ENCODE data around the gene CDKN2B. TPM values are rescaled to one million over a fixed set of nuclear protein-coding genes. Genes with fewer than 3 reads are reported as not detected.

The CDKN2B gene
- total and polyA plus RNA-seq, 2 experiments from 2014 or later: 0.29 to 0.83 TPM

DNA sequence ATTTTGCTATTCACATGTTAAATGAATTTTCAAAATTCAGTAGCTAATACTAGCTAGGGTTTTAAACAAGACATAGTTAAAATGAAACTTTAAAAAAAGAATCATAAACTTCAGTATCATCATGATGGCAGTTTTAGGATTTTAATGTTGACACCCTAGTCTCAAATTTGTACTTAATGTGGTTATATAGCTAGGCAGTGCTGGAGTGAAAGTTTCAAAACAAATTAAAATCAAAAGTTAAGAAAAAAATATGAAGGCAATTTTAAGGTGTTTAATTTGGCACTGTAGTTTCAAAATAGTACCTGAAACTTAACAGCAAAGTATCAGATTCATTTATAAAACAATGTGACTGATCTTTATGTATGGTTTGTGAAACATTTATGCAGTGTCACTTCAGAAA lies 19.3 kb upstream of the CDKN2B start (continued):
- TF ChIP-seq, protein P1, sequence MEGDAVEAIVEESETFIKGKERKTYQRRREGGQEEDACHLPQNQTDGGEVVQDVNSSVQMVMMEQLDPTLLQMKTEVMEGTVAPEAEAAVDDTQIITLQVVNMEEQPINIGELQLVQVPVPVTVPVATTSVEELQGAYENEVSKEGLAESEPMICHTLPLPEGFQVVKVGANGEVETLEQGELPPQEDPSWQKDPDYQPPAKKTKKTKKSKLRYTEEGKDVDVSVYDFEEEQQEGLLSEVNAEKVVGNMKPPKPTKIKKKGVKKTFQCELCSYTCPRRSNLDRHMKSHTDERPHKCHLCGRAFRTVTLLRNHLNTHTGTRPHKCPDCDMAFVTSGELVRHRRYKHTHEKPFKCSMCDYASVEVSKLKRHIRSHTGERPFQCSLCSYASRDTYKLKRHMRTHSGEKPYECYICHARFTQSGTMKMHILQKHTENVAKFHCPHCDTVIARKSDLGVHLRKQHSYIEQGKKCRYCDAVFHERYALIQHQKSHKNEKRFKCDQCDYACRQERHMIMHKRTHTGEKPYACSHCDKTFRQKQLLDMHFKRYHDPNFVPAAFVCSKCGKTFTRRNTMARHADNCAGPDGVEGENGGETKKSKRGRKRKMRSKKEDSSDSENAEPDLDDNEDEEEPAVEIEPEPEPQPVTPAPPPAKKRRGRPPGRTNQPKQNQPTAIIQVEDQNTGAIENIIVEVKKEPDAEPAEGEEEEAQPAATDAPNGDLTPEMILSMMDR (conservative IDR thresholded peaks at IDR 0.05; ENCODE audit: low read depth in 2 of 2): no peak
- TF ChIP-seq, protein P2, sequence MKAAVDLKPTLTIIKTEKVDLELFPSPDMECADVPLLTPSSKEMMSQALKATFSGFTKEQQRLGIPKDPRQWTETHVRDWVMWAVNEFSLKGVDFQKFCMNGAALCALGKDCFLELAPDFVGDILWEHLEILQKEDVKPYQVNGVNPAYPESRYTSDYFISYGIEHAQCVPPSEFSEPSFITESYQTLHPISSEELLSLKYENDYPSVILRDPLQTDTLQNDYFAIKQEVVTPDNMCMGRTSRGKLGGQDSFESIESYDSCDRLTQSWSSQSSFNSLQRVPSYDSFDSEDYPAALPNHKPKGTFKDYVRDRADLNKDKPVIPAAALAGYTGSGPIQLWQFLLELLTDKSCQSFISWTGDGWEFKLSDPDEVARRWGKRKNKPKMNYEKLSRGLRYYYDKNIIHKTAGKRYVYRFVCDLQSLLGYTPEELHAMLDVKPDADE (IDR thresholded peaks at IDR 0.05): no peak
- TF ChIP-seq POLR2AphosphoS5 (IDR thresholded peaks at IDR 0.05; ENCODE audit: low read depth): no peak

DNA sequence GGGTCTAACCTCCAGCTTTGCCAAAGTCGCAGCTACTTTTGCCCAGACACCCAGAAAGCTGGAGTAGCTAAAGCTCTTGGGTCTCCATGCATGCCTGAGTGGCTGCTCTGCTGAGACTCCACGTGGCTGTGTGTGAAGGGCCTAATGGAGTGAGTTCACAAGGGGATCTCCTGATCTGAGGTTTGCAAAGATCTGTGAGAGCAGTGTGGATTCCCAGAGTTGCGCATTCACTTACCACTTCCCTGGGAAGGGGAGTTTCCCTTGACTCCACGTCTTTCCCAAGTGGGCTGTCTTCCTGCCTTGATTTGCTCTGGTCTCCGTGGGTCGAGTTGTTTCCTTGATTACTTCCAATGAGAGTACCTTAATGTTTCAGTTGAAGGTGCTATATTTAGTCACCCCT lies 17.6 kb upstream of the CDKN2B start:
- H3K4me3 ChIP-seq: no peak overlapping the region
- H3K9me2 ChIP-seq (ENCODE audit: insufficient read depth): peaks cover 9% of the 10 kb centered on the region; the same call in 1 of the 2 replicates
- Mint-ChIP-seq H3K36me3 (ENCODE audit: low read depth) (no peaks in the 10 kb centered on the region), H3K27ac (no peak overlapping the region), H3K4me1 (peaks cover 6% of the 10 kb centered on the region), H3K9me3 (no peaks in the 10 kb centered on the region), H3K4me3 (no peak overlapping the region), H3K27me3 (ENCODE audit: insufficient read depth, low read depth, poor library complexity) (no peaks in the 10 kb centered on the region)
- H4K20me1 ChIP-seq (replicated peaks; ENCODE audit: insufficient read depth): no peaks in the 10 kb centered on the region
- no peak for ATAC-seq
- H2AFZ ChIP-seq: peak overlapping the region; percentile 59; the same call in 1 of the 2 replicates
- H3K27ac ChIP-seq (ENCODE audit: low read depth): no peak overlapping the region
- H3F3A ChIP-seq (replicated peaks; ENCODE audit: low read depth): no peaks in the 10 kb centered on the region
- peaks cover 7% of the 10 kb centered on the region for H3K4me1 ChIP-seq (ENCODE audit: insufficient read depth)
- no peaks in the 10 kb centered on the region for H3K79me2 ChIP-seq (replicated peaks; ENCODE audit: insufficient read depth)
- H3K4me2 ChIP-seq: no peak overlapping the region
- H3K27me3 ChIP-seq (ENCODE audit: insufficient read depth): no peaks in the 10 kb centered on the region
- no peak for DNase-seq (ENCODE audit: low spot score)
- TF ChIP-seq, protein P3, sequence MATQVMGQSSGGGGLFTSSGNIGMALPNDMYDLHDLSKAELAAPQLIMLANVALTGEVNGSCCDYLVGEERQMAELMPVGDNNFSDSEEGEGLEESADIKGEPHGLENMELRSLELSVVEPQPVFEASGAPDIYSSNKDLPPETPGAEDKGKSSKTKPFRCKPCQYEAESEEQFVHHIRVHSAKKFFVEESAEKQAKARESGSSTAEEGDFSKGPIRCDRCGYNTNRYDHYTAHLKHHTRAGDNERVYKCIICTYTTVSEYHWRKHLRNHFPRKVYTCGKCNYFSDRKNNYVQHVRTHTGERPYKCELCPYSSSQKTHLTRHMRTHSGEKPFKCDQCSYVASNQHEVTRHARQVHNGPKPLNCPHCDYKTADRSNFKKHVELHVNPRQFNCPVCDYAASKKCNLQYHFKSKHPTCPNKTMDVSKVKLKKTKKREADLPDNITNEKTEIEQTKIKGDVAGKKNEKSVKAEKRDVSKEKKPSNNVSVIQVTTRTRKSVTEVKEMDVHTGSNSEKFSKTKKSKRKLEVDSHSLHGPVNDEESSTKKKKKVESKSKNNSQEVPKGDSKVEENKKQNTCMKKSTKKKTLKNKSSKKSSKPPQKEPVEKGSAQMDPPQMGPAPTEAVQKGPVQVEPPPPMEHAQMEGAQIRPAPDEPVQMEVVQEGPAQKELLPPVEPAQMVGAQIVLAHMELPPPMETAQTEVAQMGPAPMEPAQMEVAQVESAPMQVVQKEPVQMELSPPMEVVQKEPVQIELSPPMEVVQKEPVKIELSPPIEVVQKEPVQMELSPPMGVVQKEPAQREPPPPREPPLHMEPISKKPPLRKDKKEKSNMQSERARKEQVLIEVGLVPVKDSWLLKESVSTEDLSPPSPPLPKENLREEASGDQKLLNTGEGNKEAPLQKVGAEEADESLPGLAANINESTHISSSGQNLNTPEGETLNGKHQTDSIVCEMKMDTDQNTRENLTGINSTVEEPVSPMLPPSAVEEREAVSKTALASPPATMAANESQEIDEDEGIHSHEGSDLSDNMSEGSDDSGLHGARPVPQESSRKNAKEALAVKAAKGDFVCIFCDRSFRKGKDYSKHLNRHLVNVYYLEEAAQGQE (IDR thresholded peaks at IDR 0.05; ENCODE audit: unreplicated experiment): no peak
- TF ChIP-seq JUNB (IDR thresholded peaks at IDR 0.05; ENCODE audit: unreplicated experiment) (no peak), ZNF331 (CRISPR knock-in tag; IDR thresholded peaks at IDR 0.05; ENCODE audit: low read depth) (no peak), ZNF114 (CRISPR knock-in tag; IDR thresholded peaks at IDR 0.05) (no peak), EZH2 (IDR thresholded peaks at IDR 0.05; ENCODE audit: low read depth, unreplicated experiment) (no peak), STAT1 (IDR thresholded peaks at IDR 0.05; ENCODE audit: unreplicated experiment) (no peak)
- H3K36me3 ChIP-seq (ENCODE audit: insufficient read depth): no peaks in the 10 kb centered on the region
